K562 (cell line): ENCODE results near the gene XRRA1. TPM values are rescaled to one million over a fixed set of nuclear protein-coding genes. Genes with fewer than 3 reads are reported as not detected.
A peak's percentile ranks its signal among the peaks of the same experiment; 100 is the strongest.

ENCODE experiments used
- CAMTA2 ChIP-seq: fragments of 250-450 bp; sonication (Bioruptor Pico); conservative IDR thresholded peaks from 2 replicates; pipeline ENCODE4 v1.5.1; 2022
- CBFA2T3 ChIP-seq: fragments of 450-650 bp; IDR thresholded peaks from 2 replicates; pipeline ENCODE4 v1.6.1; 2017
- CBX2 ChIP-seq: fragments of 200-600 bp; sonication (generic); IDR thresholded peaks from one replicate; pipeline ENCODE4 v1.6.1; 2012; ENCODE audit warnings: mild to moderate bottlenecking, low read length, inconsistent platforms; ENCODE audit not compliant: insufficient read depth, poor library complexity, severe bottlenecking
- EGR1 ChIP-seq: fragments of 450-650 bp; conservative IDR thresholded peaks from 2 replicates; pipeline ENCODE4 v1.6.1; 2017; ENCODE audit warnings: mild to moderate bottlenecking
- HMG20A ChIP-seq: fragments of 450-650 bp; formaldehyde crosslinking; conservative IDR thresholded peaks from 2 replicates; pipeline ENCODE4 v1.4.0; 2020; ENCODE audit warnings: mild to moderate bottlenecking, mixed read lengths
- KAT7 ChIP-seq: sonication (generic); formaldehyde crosslinking; IDR thresholded peaks from 2 replicates; pipeline ENCODE4 v1.8.0; 2022; ENCODE audit warnings: missing genetic modification reagents, mild to moderate bottlenecking, borderline replicate concordance
- KAT8 ChIP-seq: fragments of 450-650 bp; IDR thresholded peaks from 2 replicates; pipeline ENCODE4 v1.6.1; 2016; ENCODE audit warnings: low read depth, mild to moderate bottlenecking
- KLF6 ChIP-seq: fragments of 250-450 bp; sonication (Bioruptor Pico); IDR thresholded peaks from 2 replicates; pipeline ENCODE4 v1.4.0; 2020; ENCODE audit warnings: mild to moderate bottlenecking, moderate library complexity, borderline replicate concordance
- MAFK ChIP-seq: IDR thresholded peaks from 2 replicates; pipeline ENCODE4 v1.6.1; 2011; ENCODE audit warnings: low read length, improper control_type of control experiment
- MBD2 ChIP-seq: sonication (generic); IDR thresholded peaks from 2 replicates; pipeline ENCODE4 v1.6.1; 2016; ENCODE audit warnings: low read depth, borderline replicate concordance
- MXI1 ChIP-seq: IDR thresholded peaks from 2 replicates; pipeline ENCODE4 v1.6.1; 2011; ENCODE audit warnings: low read depth, mild to moderate bottlenecking, improper control_type of control experiment, low read length
- NFATC3 ChIP-seq: fragments of 450-650 bp; IDR thresholded peaks from 2 replicates; pipeline ENCODE4 v1.6.1; 2017; ENCODE audit warnings: mild to moderate bottlenecking
- NR2F6 ChIP-seq: fragments of 450-650 bp; formaldehyde crosslinking; IDR thresholded peaks from 2 replicates; pipeline ENCODE4 v1.4.0; 2020; ENCODE audit warnings: mild to moderate bottlenecking
- RCOR1 ChIP-seq, 2 experiments: IDR thresholded peaks; 2 replicates each; pipeline ENCODE4 v1.6.1; 2012; ENCODE audit warnings: low read depth in 2 of 2, low read length in 2 of 2, borderline replicate concordance in 1 of 2, improper control_type of control experiment in 1 of 2
- SETDB1 ChIP-seq: IDR thresholded peaks from one replicate; pipeline ENCODE4 v1.6.1; 2012; ENCODE audit warnings: low read length, control low read depth, inconsistent platforms
- SIN3A ChIP-seq, 2 experiments: fragments of 150-350 bp in 1 of 2; IDR thresholded peaks; 2 replicates each; pipeline ENCODE4 v1.6.1; 2011 to 2016; ENCODE audit warnings: borderline replicate concordance in 2 of 2, low read depth in 2 of 2, low read length in 2 of 2, mild to moderate bottlenecking in 2 of 2, moderate library complexity in 2 of 2; ENCODE audit not compliant: control insufficient read depth in 1 of 2
- SNRNP70 ChIP-seq: fragments of 200-400 bp; formaldehyde crosslinking; optimal IDR thresholded peaks from 2 replicates; pipeline ENCODE3; 2017; ENCODE audit warnings: low read depth, low read length
- SOX6 ChIP-seq: fragments of 450-650 bp; IDR thresholded peaks from 2 replicates; pipeline ENCODE4 v1.6.1; 2014; ENCODE audit warnings: mild to moderate bottlenecking
- TAF1 ChIP-seq: IDR thresholded peaks from 2 replicates; pipeline ENCODE4 v1.6.1; 2011; ENCODE audit warnings: mild to moderate bottlenecking, low read length, moderate library complexity; ENCODE audit not compliant: insufficient read depth, control insufficient read depth, severe bottlenecking; ENCODE audit errors: extremely low read depth
- TCF7L2 ChIP-seq: fragments of 150-350 bp; IDR thresholded peaks from 2 replicates; pipeline ENCODE4 v1.6.1; 2016; ENCODE audit warnings: low read depth, mild to moderate bottlenecking, low read length, moderate library complexity
- ZC3H4 ChIP-seq: sonication (generic); formaldehyde crosslinking; IDR thresholded peaks from 2 replicates; pipeline ENCODE4 v1.9.0; 2021; ENCODE audit warnings: missing genetic modification reagents, borderline replicate concordance
- ZFX ChIP-seq: sonication (generic); formaldehyde crosslinking; IDR thresholded peaks from 2 replicates; pipeline ENCODE4 v1.8.0; 2022; ENCODE audit warnings: mild to moderate bottlenecking, missing genetic modification reagents, moderate library complexity
- polyA plus RNA-seq, 8 experiments: library from polyadenylated mRNA; depleted of rRNA in 4 of 8; stranded (reverse) in 5 of 8; unstranded in 3 of 8; fragments of >200 nt; fragmentation: Nextera tagmentation in 2 of 8; fragmentation: Illumina TruSeq in 1 of 8; extraction: Ambion mirVana in 2 of 8; extraction: Trizol in 1 of 8; gene quantifications; 2 replicates each; pipeline versions ENCODE4 v1.2.1 to v1.2.3, GENCODE V29; 2011 to 2014; ENCODE audit warnings: inconsistent platforms in 1 of 8, missing spikeins in 1 of 8
- total RNA-seq, 7 experiments: library from RNA; depleted of rRNA in 6 of 7; stranded (reverse); fragments of >200 nt in 6 of 7; fragmentation: Illumina TruSeq in 2 of 7; extraction: Trizol in 2 of 7; gene quantifications; 2 replicates each; pipeline versions ENCODE4 v1.2.1 to v1.2.3, GENCODE V29; 2011 to 2021; ENCODE audit warnings: low replicate concordance in 1 of 7
- TF ChIP-seq, protein P1 (sequence below): sonication (generic); formaldehyde crosslinking; IDR thresholded peaks from 2 replicates; pipeline ENCODE4 v1.8.1; 2023; ENCODE audit warnings: mild to moderate bottlenecking, missing genetic modification reagents, moderate library complexity
- TF ChIP-seq, protein P2 (sequence below): fragments of 250-450 bp; sonication (Bioruptor Pico); IDR thresholded peaks from 2 replicates; pipeline ENCODE4 v1.4.0; 2020; ENCODE audit warnings: mild to moderate bottlenecking, moderate library complexity, borderline replicate concordance
- TF ChIP-seq, protein P3 (sequence below), 2 experiments: fragments of 250-450 bp in 1 of 2; fragments of 450-650 bp in 1 of 2; sonication (Bioruptor Pico) in 1 of 2; IDR thresholded peaks; 2 replicates each; pipeline versions ENCODE4 v1.6.1 to v1.8.0; 2016 to 2021; ENCODE audit warnings: mild to moderate bottlenecking in 2 of 2, moderate library complexity in 2 of 2, missing compliant biosample characterization in 1 of 2, missing genetic modification characterization in 1 of 2

The XRRA1 gene
- total and polyA plus RNA-seq, 9 of the 15 experiments (the other 6 are each of a cell fraction or from before 2014, with no cell fraction given): 5.0 to 22.5 (median 16.0) TPM

DNA sequence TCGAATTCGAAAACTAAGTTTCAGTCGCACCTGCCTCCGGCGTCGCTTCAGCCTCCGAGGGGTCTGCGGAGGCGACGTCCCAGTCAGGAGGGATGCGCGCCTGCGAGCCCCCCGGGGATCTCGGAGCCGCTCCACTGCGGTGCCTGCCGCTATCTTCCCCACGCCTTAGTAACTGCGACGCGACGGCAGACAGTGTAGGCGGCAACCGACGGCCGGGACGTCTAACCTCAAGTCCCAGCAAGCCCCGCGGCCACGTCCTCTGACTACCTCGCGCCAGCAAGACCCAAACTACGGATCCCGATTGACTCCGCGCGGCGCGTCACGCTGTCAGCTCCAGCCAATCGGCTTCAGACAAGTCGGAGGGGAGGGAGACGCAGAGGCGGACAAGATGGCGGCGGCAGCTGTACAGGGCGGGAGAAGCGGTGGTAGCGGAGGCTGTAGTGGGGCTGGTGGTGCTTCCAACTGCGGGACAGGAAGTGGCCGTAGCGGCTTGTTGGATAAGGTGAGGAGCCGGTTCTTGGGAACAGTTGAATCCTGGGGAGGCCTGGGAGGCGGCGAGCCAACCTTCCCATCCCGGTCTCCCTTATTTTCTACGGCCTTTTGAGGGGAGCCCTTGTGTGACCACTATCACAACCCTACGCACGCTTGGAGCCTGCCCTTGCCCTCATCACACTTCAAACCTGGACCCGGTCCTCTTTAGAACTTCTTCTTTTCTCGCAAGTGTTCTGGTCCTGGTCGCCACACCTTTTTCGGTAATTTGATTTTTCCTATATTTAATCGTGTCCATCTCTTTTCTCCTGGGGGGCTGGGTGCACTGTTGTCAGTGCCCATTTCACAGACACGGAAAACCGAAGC is at the start of gene XRRA1, which contains the start of gene SPCS2 (continued):
- TF ChIP-seq, protein P1, sequence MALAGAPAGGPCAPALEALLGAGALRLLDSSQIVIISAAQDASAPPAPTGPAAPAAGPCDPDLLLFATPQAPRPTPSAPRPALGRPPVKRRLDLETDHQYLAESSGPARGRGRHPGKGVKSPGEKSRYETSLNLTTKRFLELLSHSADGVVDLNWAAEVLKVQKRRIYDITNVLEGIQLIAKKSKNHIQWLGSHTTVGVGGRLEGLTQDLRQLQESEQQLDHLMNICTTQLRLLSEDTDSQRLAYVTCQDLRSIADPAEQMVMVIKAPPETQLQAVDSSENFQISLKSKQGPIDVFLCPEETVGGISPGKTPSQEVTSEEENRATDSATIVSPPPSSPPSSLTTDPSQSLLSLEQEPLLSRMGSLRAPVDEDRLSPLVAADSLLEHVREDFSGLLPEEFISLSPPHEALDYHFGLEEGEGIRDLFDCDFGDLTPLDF (CRISPR knock-in tag): peak; percentile 92
- TF ChIP-seq TAF1: peak; percentile 97
- TF ChIP-seq EGR1: peak; percentile 74
- TF ChIP-seq CAMTA2 (CRISPR knock-in tag): no peak
- peak; percentile 100 for TF ChIP-seq ZFX (CRISPR knock-in tag)
- TF ChIP-seq SOX6: no peak
- TF ChIP-seq TCF7L2: no peak
- no peak for TF ChIP-seq CBFA2T3
- no peak for TF ChIP-seq KAT8
- peak; percentile 42; the same call in 1 of the 2 replicates for TF ChIP-seq MXI1
- TF ChIP-seq MAFK: no peak
- TF ChIP-seq SETDB1: peak; percentile 48
- TF ChIP-seq MBD2: peak; percentile 94
- no peak for TF ChIP-seq NFATC3
- TF ChIP-seq SNRNP70: no peak
- no peak for TF ChIP-seq NR2F6 (CRISPR knock-in tag)
- no peak for TF ChIP-seq CBX2
- TF ChIP-seq KLF6 (CRISPR knock-in tag): no peak
- TF ChIP-seq, protein P2, sequence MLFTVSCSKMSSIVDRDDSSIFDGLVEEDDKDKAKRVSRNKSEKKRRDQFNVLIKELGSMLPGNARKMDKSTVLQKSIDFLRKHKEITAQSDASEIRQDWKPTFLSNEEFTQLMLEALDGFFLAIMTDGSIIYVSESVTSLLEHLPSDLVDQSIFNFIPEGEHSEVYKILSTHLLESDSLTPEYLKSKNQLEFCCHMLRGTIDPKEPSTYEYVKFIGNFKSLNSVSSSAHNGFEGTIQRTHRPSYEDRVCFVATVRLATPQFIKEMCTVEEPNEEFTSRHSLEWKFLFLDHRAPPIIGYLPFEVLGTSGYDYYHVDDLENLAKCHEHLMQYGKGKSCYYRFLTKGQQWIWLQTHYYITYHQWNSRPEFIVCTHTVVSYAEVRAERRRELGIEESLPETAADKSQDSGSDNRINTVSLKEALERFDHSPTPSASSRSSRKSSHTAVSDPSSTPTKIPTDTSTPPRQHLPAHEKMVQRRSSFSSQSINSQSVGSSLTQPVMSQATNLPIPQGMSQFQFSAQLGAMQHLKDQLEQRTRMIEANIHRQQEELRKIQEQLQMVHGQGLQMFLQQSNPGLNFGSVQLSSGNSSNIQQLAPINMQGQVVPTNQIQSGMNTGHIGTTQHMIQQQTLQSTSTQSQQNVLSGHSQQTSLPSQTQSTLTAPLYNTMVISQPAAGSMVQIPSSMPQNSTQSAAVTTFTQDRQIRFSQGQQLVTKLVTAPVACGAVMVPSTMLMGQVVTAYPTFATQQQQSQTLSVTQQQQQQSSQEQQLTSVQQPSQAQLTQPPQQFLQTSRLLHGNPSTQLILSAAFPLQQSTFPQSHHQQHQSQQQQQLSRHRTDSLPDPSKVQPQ: no peak
- TF ChIP-seq ZC3H4 (CRISPR knock-in tag): no peak
- TF ChIP-seq, protein P3, sequence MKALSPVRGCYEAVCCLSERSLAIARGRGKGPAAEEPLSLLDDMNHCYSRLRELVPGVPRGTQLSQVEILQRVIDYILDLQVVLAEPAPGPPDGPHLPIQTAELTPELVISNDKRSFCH (CRISPR knock-in tag; IDR thresholded peaks at IDR 0.05): no peak
- TF ChIP-seq, protein P3 (tag; IDR thresholded peaks at IDR 0.05): peak; percentile 77
- TF ChIP-seq HMG20A (CRISPR knock-in tag): no peak
- TF ChIP-seq RCOR1 (IDR thresholded peaks at IDR 0.05; ENCODE audit: borderline replicate concordance in 1 of 2, low read depth in 2 of 2, low read length in 2 of 2): peak in 1 of 2 experiments; percentile 72; a peak in 2 of 4 replicates
- peak; percentile 98; the same call in 1 of the 2 replicates for TF ChIP-seq KAT7 (CRISPR knock-in tag)
- peak; percentile 70 to 86; a peak in 2 of 4 replicates for TF ChIP-seq SIN3A (IDR thresholded peaks at IDR 0.05; ENCODE audit: borderline replicate concordance in 2 of 2, control insufficient read depth in 1 of 2, low read depth in 2 of 2, low read length in 2 of 2)
